C4-2B (cell line): Measurements from ENCODE around the gene NOCT.

Experiments
- H3K27ac ChIP-seq: fragments of 450-650 bp; 2 replicates; pipeline ENCODE4 v1.5.1; 2017
- ZFX ChIP-seq: fragments of 450-650 bp; IDR thresholded peaks from 2 replicates; pipeline ENCODE4 v1.6.1; 2017
- TF ChIP-seq, protein P1 (sequence below): fragments of 450-650 bp; conservative IDR thresholded peaks from 2 replicates; pipeline ENCODE4 v1.5.1; 2017; ENCODE audit warnings: mild to moderate bottlenecking

NOCT gene

DNA sequence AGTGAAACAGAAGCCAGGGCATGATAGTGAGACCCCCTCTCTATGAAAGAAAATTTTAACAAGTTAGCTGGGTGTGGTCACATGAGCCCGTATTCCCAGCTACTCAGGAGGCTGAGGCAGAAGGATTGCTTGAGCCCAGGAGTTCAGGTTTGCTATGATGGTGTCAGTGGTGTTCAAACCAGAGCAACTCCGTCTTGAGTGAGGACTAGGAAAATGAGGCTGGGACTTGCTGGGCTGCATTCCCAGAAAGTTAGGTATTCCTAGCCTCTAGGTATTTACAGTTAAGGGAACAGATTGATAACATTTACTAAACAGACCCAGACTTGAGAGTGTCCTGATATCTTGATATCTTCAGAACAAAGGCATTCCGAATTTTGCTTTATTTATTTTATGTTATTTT, 37.0 kb upstream of the NOCT start:
- no peak for TF ChIP-seq ZFX
- TF ChIP-seq, protein P1, sequence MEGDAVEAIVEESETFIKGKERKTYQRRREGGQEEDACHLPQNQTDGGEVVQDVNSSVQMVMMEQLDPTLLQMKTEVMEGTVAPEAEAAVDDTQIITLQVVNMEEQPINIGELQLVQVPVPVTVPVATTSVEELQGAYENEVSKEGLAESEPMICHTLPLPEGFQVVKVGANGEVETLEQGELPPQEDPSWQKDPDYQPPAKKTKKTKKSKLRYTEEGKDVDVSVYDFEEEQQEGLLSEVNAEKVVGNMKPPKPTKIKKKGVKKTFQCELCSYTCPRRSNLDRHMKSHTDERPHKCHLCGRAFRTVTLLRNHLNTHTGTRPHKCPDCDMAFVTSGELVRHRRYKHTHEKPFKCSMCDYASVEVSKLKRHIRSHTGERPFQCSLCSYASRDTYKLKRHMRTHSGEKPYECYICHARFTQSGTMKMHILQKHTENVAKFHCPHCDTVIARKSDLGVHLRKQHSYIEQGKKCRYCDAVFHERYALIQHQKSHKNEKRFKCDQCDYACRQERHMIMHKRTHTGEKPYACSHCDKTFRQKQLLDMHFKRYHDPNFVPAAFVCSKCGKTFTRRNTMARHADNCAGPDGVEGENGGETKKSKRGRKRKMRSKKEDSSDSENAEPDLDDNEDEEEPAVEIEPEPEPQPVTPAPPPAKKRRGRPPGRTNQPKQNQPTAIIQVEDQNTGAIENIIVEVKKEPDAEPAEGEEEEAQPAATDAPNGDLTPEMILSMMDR: no peak
- H3K27ac ChIP-seq: no peak overlapping the region

DNA sequence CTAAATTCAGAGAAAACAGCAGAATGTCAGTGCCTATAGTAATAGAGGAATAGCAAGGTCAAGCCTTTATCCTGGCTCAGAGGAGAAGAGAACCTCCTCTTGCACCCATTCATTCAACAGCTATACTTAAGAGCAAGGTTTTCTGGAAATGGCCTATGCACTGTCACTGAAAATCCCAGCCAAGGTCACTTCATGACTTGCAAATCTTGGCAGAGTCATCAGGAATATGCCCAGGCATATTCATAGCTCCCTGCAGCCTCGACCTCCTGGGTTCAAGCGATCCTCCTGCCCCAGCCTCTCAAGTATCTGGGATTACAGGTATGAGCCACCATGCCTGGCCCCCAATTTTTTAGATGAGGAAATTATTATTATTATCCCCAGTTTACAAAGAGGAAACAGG, 35.8 kb upstream of the NOCT start:
- TF ChIP-seq ZFX: no peak
- TF ChIP-seq, protein P1: no peak
- H3K27ac ChIP-seq: no peak overlapping the region

DNA sequence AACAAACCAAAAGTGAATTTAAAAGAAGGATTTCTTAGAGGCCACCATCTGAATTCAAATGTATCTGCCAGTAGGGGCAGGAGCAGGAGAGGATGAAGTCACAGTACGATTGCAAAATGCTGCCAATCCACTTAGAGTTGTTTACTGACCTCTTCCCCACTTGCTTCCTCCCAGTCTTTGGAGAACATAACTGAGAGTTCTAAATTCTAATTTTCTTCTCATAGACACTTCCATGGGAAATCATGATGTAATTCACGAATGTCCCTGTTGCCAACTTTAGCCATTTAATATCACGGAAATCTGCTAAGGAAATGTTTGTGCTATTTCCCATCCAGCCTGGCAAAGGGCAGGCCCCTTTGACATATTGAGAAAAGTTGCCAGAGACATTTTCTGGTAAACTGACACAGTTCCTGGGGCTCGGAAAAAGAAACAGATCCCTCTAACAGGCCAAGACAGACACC, 33.6 kb upstream of the NOCT start:
- no peak overlapping the region for H3K27ac ChIP-seq
- TF ChIP-seq, protein P1: no peak; the same call in 1 of the 2 replicates
- no peak for TF ChIP-seq ZFX

DNA sequence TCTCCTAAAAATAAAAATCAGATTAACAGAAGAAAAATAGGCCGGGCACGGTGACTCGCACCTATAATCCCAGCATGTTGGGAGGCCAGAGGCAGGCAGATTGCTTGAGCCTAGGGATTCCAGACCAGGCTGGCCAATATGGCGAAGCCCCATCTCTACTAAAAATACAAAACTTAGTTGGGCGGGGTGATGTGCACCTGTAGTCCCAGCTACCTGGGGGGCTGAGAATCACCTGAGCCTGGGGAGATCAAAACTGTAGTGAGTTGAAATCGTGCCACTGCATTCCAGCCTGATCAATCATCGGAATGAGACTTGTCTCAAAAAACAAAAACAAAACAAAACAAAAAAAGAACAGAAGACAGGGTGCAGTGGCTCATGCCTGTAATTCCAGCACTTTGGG, 32.8 kb upstream of the NOCT start:
- no peak for TF ChIP-seq ZFX
- TF ChIP-seq, protein P1: no peak
- no peak overlapping the region for H3K27ac ChIP-seq

DNA sequence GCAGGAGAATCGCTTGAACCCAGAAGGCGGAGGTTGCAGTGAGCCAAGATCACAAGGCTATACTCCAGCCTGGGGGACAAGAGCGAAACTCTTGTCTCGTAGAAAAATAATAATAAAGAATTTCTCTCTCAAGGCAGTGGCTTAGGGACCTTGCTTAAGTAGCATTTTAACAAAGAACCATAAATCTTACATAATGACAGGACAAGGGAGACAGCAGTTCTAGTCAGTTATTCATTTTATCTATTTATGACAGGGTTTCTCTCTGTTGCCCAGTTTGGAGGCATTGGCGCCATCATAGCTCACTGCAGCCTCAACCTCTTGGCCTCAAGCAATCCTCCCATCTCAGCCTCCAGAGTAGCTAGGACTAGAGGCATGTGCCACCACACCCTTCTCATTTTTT, 31.9 kb upstream of the NOCT start:
- no peak overlapping the region for H3K27ac ChIP-seq
- TF ChIP-seq ZFX: no peak
- TF ChIP-seq, protein P1: no peak

DNA sequence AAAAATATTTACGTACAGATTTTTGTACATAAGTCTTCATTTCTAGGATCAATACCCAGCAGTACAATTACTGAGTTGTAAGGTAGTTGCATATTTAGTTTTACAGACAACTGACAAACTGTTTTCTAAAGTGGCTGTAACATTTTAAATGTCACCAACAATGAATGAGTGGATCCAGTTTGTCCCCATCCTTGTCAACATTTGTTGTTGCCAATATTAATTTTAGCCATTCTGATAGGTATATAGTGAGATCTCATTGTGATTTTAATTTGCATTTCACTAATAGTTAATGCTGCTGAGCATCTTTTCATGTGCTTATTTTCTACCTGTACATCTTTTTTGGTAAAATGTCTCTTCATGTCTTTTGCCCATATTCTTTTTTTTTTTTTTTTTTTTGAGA, 30.9 kb upstream of the NOCT start:
- TF ChIP-seq, protein P1: no peak
- no peak for TF ChIP-seq ZFX
- no peak overlapping the region for H3K27ac ChIP-seq

DNA sequence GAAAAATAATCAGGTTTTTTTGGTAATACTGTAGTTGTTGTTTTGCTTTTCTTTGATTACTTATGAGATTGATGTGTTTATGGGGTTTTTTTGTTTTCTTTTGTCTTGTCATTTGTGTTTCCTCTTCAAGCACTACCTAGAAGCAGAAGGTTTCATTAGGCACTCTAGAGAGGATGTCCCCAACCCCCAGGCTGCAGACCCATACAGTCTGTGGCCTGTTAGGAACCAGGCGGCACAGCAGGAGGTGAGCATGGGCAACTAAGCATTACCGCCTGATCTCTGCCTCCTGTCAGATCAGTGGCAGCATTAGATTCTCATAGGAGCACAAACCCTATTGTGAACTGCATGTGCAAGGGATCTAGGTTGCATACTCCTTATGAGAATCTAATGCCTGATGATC, 22.9 kb upstream of the NOCT start:
- TF ChIP-seq, protein P1: no peak
- no peak for TF ChIP-seq ZFX

More for the DNA sequence above, 22.9 kb upstream of the NOCT start:
- H3K27ac ChIP-seq: no peak overlapping the region
